AG04450 (cell line): Measurements from ENCODE around the gene TIMP1. TPM values are rescaled to one million over a fixed set of nuclear protein-coding genes. Genes with fewer than 3 reads are reported as not detected.
A peak's percentile ranks its signal among the peaks of the same experiment; 100 is the strongest.

ENCODE experiments used
- CTCF ChIA-PET: fragments of 300-600, 350-600 bp; formaldehyde crosslinking; extraction: SDS; loops from one replicate; lab custom pipeline; 2022; ENCODE audit warnings: antibody characterized with exemption, inconsistent platforms; lab: Charles Lee
- POLR2A ChIA-PET: fragments of 350-600 bp; formaldehyde crosslinking; extraction: SDS; loops from one replicate; lab custom pipeline; 2021; ENCODE audit warnings: antibody characterized with exemption, inconsistent platforms; lab: Yijun Ruan, JAX
- DNase-seq: peaks from one replicate; pipeline ENCODE4 v3.0.0-alpha.2; 2011; ENCODE audit warnings: low read depth, low spot score
- H3K27ac ChIP-seq: one replicate; pipeline ENCODE4 v1.5.1; 2012; ENCODE audit warnings: low read depth, low read length, control low read depth
- H3K27me3 ChIP-seq: one replicate; pipeline ENCODE4 v1.6.0; 2012; ENCODE audit warnings: low read length; ENCODE audit not compliant: control insufficient read depth, insufficient read depth
- H3K4me3 ChIP-seq: 2 replicates; pipeline ENCODE4 v1.5.1; 2011; ENCODE audit warnings: mild to moderate bottlenecking, low read depth, low read length, control low read depth
- H3K9me3 ChIP-seq: 2 replicates; pipeline ENCODE4 v1.5.1; 2012; ENCODE audit warnings: low read length; ENCODE audit not compliant: control insufficient read depth, insufficient read depth
- CTCF ChIP-seq: IDR thresholded peaks from 2 replicates; pipeline ENCODE4 v1.5.1; 2011; ENCODE audit warnings: low read depth, low read length, control low read depth, inconsistent platforms
- polyA plus RNA-seq: library from polyadenylated mRNA; depleted of rRNA; stranded (reverse); fragments of >200 nt; gene quantifications from 2 replicates; pipeline ENCODE4 v1.2.3, GENCODE V29; 2011

Gene TIMP1
- polyA plus RNA-seq, 1 experiment = 1,256 TPM

DNA sequence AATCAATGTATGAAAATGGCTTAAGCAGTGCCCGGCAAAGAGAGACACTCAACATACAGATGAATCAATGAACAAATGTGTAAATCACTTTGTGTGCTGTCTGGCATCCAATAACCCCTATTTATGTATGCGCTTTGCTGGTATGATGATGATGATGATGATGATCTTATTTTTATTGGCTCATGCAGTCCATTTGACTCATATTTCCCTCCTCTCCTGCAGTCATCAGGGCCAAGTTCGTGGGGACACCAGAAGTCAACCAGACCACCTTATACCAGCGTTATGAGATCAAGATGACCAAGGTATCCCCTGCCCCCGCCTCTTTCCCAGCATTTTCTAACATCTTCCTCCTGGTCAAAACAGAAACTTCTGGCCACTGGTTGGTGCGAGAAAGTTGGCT, 2.5 kb downstream of the TIMP1 start:
- Histone ChIP-seq H3K9me3 (no peaks in the 10 kb centered on the region), H3K27ac (no peak overlapping the region), H3K4me3 (peak overlapping the region; percentile 79), H3K27me3 (no peaks in the 10 kb centered on the region)
- ChIA-PET CTCF (no interaction called here), POLR2A (no interaction called here)
- no peak for TF ChIP-seq CTCF
- no peak for DNase-seq

DNA sequence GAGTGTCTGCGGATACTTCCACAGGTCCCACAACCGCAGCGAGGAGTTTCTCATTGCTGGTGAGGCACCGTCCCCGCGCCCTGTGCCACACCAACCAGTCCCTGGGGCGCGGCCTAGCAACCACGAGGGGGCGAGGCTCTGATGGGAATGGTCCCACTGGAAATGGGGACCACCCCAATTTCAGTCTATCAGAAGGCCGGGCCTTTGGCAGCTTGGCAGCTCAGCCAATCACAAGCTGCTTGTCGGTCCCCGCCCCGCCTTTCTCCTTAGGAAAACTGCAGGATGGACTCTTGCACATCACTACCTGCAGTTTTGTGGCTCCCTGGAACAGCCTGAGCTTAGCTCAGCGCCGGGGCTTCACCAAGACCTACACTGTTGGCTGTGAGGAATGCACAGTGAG, 3.0 kb downstream of the TIMP1 start:
- no peak for TF ChIP-seq CTCF
- H3K27ac ChIP-seq = no peak overlapping the region
- CTCF ChIA-PET = no interaction called here

DNA sequence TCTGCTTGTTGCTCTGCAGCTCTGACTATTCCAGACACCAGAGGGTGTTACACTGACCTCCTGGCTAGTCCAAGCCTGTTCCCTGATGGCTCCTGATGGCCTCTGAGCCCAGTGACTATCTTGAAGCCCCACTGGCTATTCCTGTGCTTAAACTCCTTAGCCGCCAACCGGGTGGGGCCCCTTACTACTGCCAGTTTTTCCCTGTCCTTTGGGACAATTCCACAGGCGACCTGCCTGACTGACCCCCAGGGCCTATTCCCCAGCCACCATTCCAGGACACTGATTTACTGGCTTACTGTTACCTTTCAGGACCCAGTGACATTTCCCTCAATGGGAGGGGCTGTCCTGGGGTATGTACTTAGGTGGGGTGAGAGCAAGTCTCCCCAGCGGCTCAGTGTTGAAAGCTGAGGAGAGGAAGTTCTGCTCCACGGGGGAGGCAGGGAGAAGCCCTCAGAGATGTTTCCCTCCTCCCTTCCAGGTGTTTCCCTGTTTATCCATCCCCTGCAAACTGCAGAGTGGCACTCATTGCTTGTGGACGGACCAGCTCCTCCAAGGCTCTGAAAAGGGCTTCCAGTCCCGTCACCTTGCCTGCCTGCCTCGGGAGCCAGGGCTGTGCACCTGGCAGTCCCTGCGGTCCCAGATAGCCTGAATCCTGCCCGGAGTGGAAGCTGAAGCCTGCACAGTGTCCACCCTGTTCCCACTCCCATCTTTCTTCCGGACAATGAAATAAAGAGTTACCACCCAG, 4.0 kb downstream of the TIMP1 start:
- DNase-seq = no peak
- Histone ChIP-seq H3K27ac (peak overlapping the region; percentile 21), H3K9me3 (no peaks in the 10 kb centered on the region), H3K27me3 (no peaks in the 10 kb centered on the region), H3K4me3 (no peak overlapping the region)
- no peak for TF ChIP-seq CTCF
- ChIA-PET CTCF (no interaction called here), POLR2A (no interaction called here)

More for the DNA sequence above, 3.0 kb downstream of the TIMP1 start:
- DNase-seq = no peak
- Histone ChIP-seq H3K27me3 (no peaks in the 10 kb centered on the region), H3K9me3 (no peaks in the 10 kb centered on the region), H3K4me3 (peak overlapping the region; percentile 79)
- POLR2A ChIA-PET = interaction anchor here (0.6 kb wide), 1 partner anchor 250 kb away, joined by 3 read pairs; no protein-coding TSS in a partner anchor

GRCh38 chrX:47587091-47587891, 5.1 kb downstream of the TIMP1 start:
- TF ChIP-seq CTCF = no peak
- no peaks in the 10 kb centered on the region for H3K27me3 ChIP-seq
- ChIA-PET POLR2A (no interaction called here), CTCF (no interaction called here)
- H3K27ac ChIP-seq = no peak overlapping the region
- H3K4me3 ChIP-seq = no peak overlapping the region
- H3K9me3 ChIP-seq = no peaks in the 10 kb centered on the region
- DNase-seq = no peak
